Skin of body (tissue), 2 donors: ENCODE results near the gene ZDHHC17. TPM values are rescaled to one million over a fixed set of nuclear protein-coding genes. Genes with fewer than 3 reads are reported as not detected.
"Not testable (repeated sequence)": the region's sequence is repeated elsewhere in the genome, so short reads cannot be mapped to it uniquely, and the experiment has no call there.

Experiments used
- DNase-seq: peaks from one replicate; lab custom pipeline; 2025; lab: John Stamatoyannopoulos, UW
- total RNA-seq: library from RNA; depleted of rRNA; stranded (reverse); fragments of >200 nt; gene quantifications from one replicate; pipeline ENCODE4 v1.2.3, GENCODE V29; 2014

Gene ZDHHC17
- total RNA-seq, 1 donor from 2014 or later = 96.4 TPM

- no peak for DNase-seq
Observed at GRCh38 chr12:76766161-76766560, 2.2 kb downstream of the ZDHHC17 start.

GRCh38 chr12:76768576-76768975 is 4.7 kb downstream of the ZDHHC17 start:
- DNase-seq = no peak

GRCh38 chr12:76777765-76778216 is 13.9 kb downstream of the ZDHHC17 start:
- DNase-seq = no peak

GRCh38 chr12:76778364-76778763 is 14.4 kb downstream of the ZDHHC17 start:
- DNase-seq = no peak

- not testable (repeated sequence) for DNase-seq
Observed at GRCh38 chr12:76779310-76779709, 15.4 kb downstream of the ZDHHC17 start.

- DNase-seq = no peak
Observed at GRCh38 chr12:76781321-76781720, 17.4 kb downstream of the ZDHHC17 start.

- DNase-seq = no peak
Observed at GRCh38 chr12:76782526-76782925, 18.6 kb downstream of the ZDHHC17 start.

GRCh38 chr12:76784600-76785051 is 20.7 kb downstream of the ZDHHC17 start:
- DNase-seq = peak; percentile 92

GRCh38 chr12:76785407-76785806 is 21.5 kb downstream of the ZDHHC17 start:
- no peak for DNase-seq

- no peak for DNase-seq
Observed at GRCh38 chr12:76786986-76787385, 23.1 kb downstream of the ZDHHC17 start.

- no peak for DNase-seq
Observed at GRCh38 chr12:76787689-76788088, 23.8 kb downstream of the ZDHHC17 start.

- no peak for DNase-seq
Observed at GRCh38 chr12:76789335-76790050, 25.6 kb downstream of the ZDHHC17 start.

- no peak for DNase-seq
Observed at GRCh38 chr12:76790564-76791552, 26.9 kb downstream of the ZDHHC17 start.

GRCh38 chr12:76792828-76793227 is 28.9 kb downstream of the ZDHHC17 start:
- DNase-seq = no peak

GRCh38 chr12:76798864-76799263 is 34.9 kb downstream of the ZDHHC17 start:
- no peak for DNase-seq

GRCh38 chr12:76799362-76799761 is 35.4 kb downstream of the ZDHHC17 start:
- no peak for DNase-seq

- DNase-seq = no peak
Observed at GRCh38 chr12:76802060-76802459, 38.1 kb downstream of the ZDHHC17 start.

- no peak for DNase-seq
Observed at GRCh38 chr12:76804435-76804976, 40.6 kb downstream of the ZDHHC17 start.

GRCh38 chr12:76810671-76811419 is 46.9 kb downstream of the ZDHHC17 start:
- DNase-seq = no peak

- DNase-seq = no peak
Observed at GRCh38 chr12:76811976-76812375, 48.1 kb downstream of the ZDHHC17 start.

GRCh38 chr12:76813265-76813664 is 49.4 kb downstream of the ZDHHC17 start:
- DNase-seq = no peak
